Stomach (tissue), 9 donors: ENCODE results near the gene SCG3. TPM values are rescaled to one million over a fixed set of nuclear protein-coding genes. Genes with fewer than 3 reads are reported as not detected.

Experiments used
- DNase-seq, 2 donors: peaks; one replicate each; pipeline versions ENCODE4 v3.0.0 to v3.0.0-alpha.2; 2013 to 2019
- H3K27ac ChIP-seq, 5 donors: fragments of 200-600 bp in 4 of 5; sonication (generic) in 4 of 5; one replicate each; pipeline ENCODE4 v1.5.1; 2013 to 2019; ENCODE audit warnings: mild to moderate bottlenecking in 1 of 5, moderate library complexity in 1 of 5
- H3K27me3 ChIP-seq, 3 donors: fragments of 200-600 bp; sonication (generic); one replicate each; pipeline ENCODE4 v1.5.1; 2017 to 2019; ENCODE audit warnings: mixed run types in 1 of 3
- H3K36me3 ChIP-seq, 4 donors: fragments of 200-600 bp; sonication (generic); 1 replicate in 3 of 4; 2 replicates in 1 of 4; pipeline ENCODE4 v1.5.1; 2016 to 2019
- H3K4me1 ChIP-seq, 4 donors: fragments of 200-600 bp; sonication (generic); one replicate each; pipeline ENCODE4 v1.5.1; 2016 to 2019
- H3K4me3 ChIP-seq, 4 donors: fragments of 200-600 bp; sonication (generic) in 3 of 4; one replicate each; pipeline ENCODE4 v1.5.1; 2016 to 2019; ENCODE audit warnings: mild to moderate bottlenecking in 1 of 4
- H3K9me3 ChIP-seq, 4 donors: fragments of 200-600 bp; sonication (generic); one replicate each; pipeline ENCODE4 v1.5.1; 2016 to 2019
- CTCF ChIP-seq, 7 experiments: fragments of 450-650 bp in 4 of 7; fragments of 200-600 bp in 3 of 7; sonication (generic) in 3 of 7; IDR thresholded peaks; one replicate each; pipeline ENCODE4 v1.5.1; 2016 to 2019; ENCODE audit warnings: antibody characterized with exemption in 7 of 7, control low read depth in 2 of 7, mild to moderate bottlenecking in 1 of 7
- EP300 ChIP-seq: sonication (generic); formaldehyde crosslinking; IDR thresholded peaks from one replicate; pipeline ENCODE4 v1.6.1; 2017; ENCODE audit warnings: antibody characterized with exemption
- POLR2A ChIP-seq, 4 donors: fragments of 450-650 bp; IDR thresholded peaks; one replicate each; pipeline ENCODE4 v1.6.1; 2016; ENCODE audit warnings: antibody characterized with exemption in 4 of 4, control low read depth in 2 of 4, mild to moderate bottlenecking in 1 of 4, moderate library complexity in 1 of 4
- POLR2AphosphoS5 ChIP-seq, 3 donors: sonication (generic); formaldehyde crosslinking; IDR thresholded peaks; one replicate each; pipeline ENCODE4 v1.6.1; 2016; ENCODE audit warnings: antibody characterized with exemption in 3 of 3
- WGBS, 5 donors: extraction: QIAGEN DNeasy Blood & Tissue Kit in 3 of 5; methylation state at CpG; one replicate each; pipeline versions ENCODE4 v1.1.5 to v1.1.7; 2013 to 2018; 5-methylcytosine and 5-hydroxymethylcytosine counted together
- intact Hi-C: fragments of 100-400 bp; cut with DNase I; formaldehyde crosslinking; loops from one replicate; pipeline ENCODE4 v1.15.1; 2023; ENCODE audit warnings: low total_unique reads
- polyA plus RNA-seq, 3 donors: library from polyadenylated mRNA; stranded (reverse); fragments of 200-250 nt; gene quantifications; one replicate each; pipeline ENCODE4 v1.2.3, GENCODE V29; 2013
- total RNA-seq, 5 donors: library from RNA; depleted of rRNA; stranded (reverse); fragments of >200 nt; gene quantifications; one replicate each; pipeline versions ENCODE4 v1.1.0 to v1.2.3, GENCODE V29; 2014 to 2016
- donor health status: healthy with polysubstance abuse.
- donor health status: Bipolar disorder and iron deficiency.
- donor health status: healthy.

SCG3 gene
- total and polyA plus RNA-seq, 8 donors = 0.31 to 2.4 (median 0.88) TPM; not detected in 3

GRCh38 chr15:51727141-51727897, 46.0 kb downstream of the SCG3 start:
- Histone ChIP-seq H3K4me1 (peaks cover 15 to 61% (median 41%) of the 10 kb centered on the region in 4 donors), H3K4me3 (no peak overlapping the region), H3K27me3 (no peaks in the 10 kb centered on the region), H3K36me3 (peaks cover 0 to 8% (median 0%) of the 10 kb centered on the region in 4 donors), H3K9me3 (no peaks in the 10 kb centered on the region), H3K27ac (peak overlapping the region in 3 of 5 donors; percentile 21 to 47 (median 40))
- no peak for TF ChIP-seq EP300
- TF ChIP-seq POLR2AphosphoS5 (IDR thresholded peaks at IDR 0.05) = no peak
- TF ChIP-seq CTCF (IDR thresholded peaks at IDR 0.05) = no peak
- no peak for TF ChIP-seq POLR2A (IDR thresholded peaks at IDR 0.05)
- 78 to 91% (median 81%) methylated on average over 4 of the region's 4 CpGs for WGBS, 5 donors
- intact Hi-C loops = no loop called here
- DNase-seq = no peak

DNA sequence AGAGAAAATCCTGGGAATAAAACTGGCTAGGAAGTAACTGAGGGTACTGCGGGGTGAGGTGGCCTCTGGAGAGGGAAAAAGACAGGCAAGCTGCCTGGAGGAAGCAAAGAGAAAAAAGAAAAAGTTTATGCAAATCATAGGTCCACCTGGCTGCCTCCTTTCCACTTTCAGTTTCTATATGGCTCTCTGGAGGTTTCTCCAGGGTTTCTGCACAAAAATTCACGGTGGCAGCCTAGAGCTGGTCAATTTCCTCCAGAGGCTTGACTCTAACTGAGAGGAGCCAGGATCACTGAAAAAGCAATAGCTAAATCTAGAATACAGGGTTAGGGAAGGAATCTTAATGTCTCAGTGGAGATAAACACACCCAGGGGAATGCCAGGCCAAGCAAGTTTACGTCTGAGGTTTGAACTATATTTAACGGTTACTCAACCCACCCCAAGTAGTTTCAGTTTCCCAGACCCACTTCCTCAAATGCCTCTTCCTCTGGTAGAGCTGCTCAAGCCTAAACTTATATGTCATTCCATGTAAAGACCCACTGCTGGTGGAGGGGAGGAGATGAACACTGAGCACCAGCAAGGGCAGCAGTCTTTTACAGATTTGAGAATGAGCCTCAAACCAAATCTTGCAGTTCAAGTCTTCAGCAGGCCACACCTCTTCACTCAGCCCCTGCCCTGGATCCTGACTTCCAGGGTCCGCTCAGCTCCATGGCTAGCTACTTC, 50.4 kb downstream of the SCG3 start:
- 18 to 26% (median 22%) methylated on average over 5 of the region's 5 CpGs for WGBS, 5 donors
- intact Hi-C loops = no loop called here
- TF ChIP-seq EP300 (no peak), POLR2AphosphoS5 (IDR thresholded peaks at IDR 0.05) (peak in 1 of 3 donors; percentile 28)
- Histone ChIP-seq H3K4me3 (peak overlapping the region; percentile 23 to 30 (median 26)), H3K36me3 (no peaks in the 10 kb centered on the region), H3K27me3 (no peaks in the 10 kb centered on the region), H3K4me1 (peaks cover 26 to 72% (median 51%) of the 10 kb centered on the region in 4 donors), H3K9me3 (no peaks in the 10 kb centered on the region), H3K27ac (peak overlapping the region; percentile 75 to 94 (median 88))
- peak; percentile 39 to 74 for DNase-seq

GRCh38 chr15:51732646-51733045, 51.3 kb downstream of the SCG3 start:
- H3K9me3 ChIP-seq = no peaks in the 10 kb centered on the region
- 70 to 86% (median 73%) methylated on average over 2 of the region's 2 CpGs for WGBS, 5 donors
- no peak for TF ChIP-seq CTCF (IDR thresholded peaks at IDR 0.05)
- TF ChIP-seq POLR2AphosphoS5 (IDR thresholded peaks at IDR 0.05) = no peak
- TF ChIP-seq POLR2A (IDR thresholded peaks at IDR 0.05) = no peak
- no peak for TF ChIP-seq EP300
- intact Hi-C loops = no loop called here
- peaks cover 23 to 66% (median 48%) of the 10 kb centered on the region in 4 donors for H3K4me1 ChIP-seq
- peak overlapping the region; percentile 7 to 94 (median 88) for H3K27ac ChIP-seq
- no peak overlapping the region for H3K4me3 ChIP-seq
- no peaks in the 10 kb centered on the region for H3K36me3 ChIP-seq
- H3K27me3 ChIP-seq = no peaks in the 10 kb centered on the region
- DNase-seq = no peak

- Histone ChIP-seq H3K27ac (peak overlapping the region in 4 of 5 donors; percentile 9 to 98 (median 92)), H3K4me3 (no peak overlapping the region), H3K9me3 (no peaks in the 10 kb centered on the region), H3K36me3 (no peaks in the 10 kb centered on the region), H3K4me1 (peaks cover 28 to 74% (median 56%) of the 10 kb centered on the region in 4 donors), H3K27me3 (no peaks in the 10 kb centered on the region)
- 53 to 67% (median 64%) methylated on average over 5 of the region's 5 CpGs for WGBS, 5 donors
- no peak for DNase-seq
- TF ChIP-seq POLR2AphosphoS5 (IDR thresholded peaks at IDR 0.05) (no peak), EP300 (no peak), POLR2A (IDR thresholded peaks at IDR 0.05) (no peak), CTCF (IDR thresholded peaks at IDR 0.05) (no peak)
- intact Hi-C loops = no loop called here
Measured at GRCh38 chr15:51735228-51736010, 54.1 kb downstream of the SCG3 start.
